Rectal smooth muscle tissue (tissue), 1 donor: ENCODE measurements around the gene MYOZ2.

Experiments
- H3K27ac ChIP-seq: one replicate; pipeline ENCODE4 v1.7.0; 2013; ENCODE audit warnings: low read depth, low read length, inconsistent platforms
- H3K27me3 ChIP-seq: one replicate; pipeline ENCODE4 v1.7.0; 2013; ENCODE audit warnings: low read length; ENCODE audit not compliant: control insufficient read depth, insufficient read depth
- H3K36me3 ChIP-seq: one replicate; pipeline ENCODE4 v1.7.0; 2013; ENCODE audit warnings: low read length; ENCODE audit not compliant: control insufficient read depth, insufficient read depth
- H3K4me1 ChIP-seq: one replicate; pipeline ENCODE4 v1.7.0; 2013; ENCODE audit warnings: low read length; ENCODE audit not compliant: control insufficient read depth, insufficient read depth
- H3K4me3 ChIP-seq: one replicate; pipeline ENCODE4 v1.7.0; 2013; ENCODE audit warnings: low read length
- H3K9ac ChIP-seq: one replicate; pipeline ENCODE4 v1.7.0; 2013; ENCODE audit warnings: low read length

Gene MYOZ2

DNA sequence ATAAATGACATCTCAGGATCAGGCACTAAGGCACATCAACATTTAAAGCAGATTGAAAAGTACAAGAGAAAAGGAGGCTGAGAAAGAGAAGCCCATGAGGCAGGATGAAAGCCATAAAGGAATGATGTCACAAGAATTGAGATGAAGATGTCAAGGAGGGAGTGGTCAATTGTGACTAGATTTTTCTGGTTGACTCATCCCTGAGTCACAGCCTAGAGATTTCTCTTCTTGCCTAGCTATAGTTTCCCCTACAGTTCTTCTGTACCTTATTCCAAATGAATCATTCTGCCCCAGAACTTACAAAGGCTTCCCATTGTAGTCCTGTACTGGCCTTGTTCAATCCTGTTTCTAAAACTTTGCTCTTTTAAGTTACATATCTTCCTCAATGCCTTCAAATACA, 73.4 kb downstream of the MYOZ2 start:
- Histone ChIP-seq H3K27ac (no peak overlapping the region), H3K36me3 (no peaks in the 10 kb centered on the region), H3K4me1 (peaks cover 3% of the 10 kb centered on the region), H3K27me3 (no peaks in the 10 kb centered on the region), H3K4me3 (no peak overlapping the region), H3K9ac (no peak overlapping the region)

DNA sequence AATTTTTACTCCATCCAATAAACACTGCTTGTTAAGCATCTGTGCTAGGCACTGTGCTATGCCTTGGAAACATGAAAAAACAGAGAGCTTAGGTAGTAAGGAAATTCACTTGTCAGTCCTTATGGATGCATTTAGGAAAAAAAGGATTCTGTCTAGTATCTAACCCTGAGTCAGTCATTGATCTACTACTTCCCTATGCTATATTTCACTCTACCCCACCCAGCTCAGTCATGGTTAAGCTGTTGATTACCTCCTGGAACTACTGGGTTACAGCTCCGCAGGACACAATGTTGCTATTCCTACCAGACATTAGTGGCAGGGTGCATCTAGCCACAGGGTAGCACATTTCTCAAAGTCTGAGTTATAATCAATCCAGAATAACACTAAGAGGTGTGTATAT, 74.0 kb downstream of the MYOZ2 start:
- no peaks in the 10 kb centered on the region for H3K27me3 ChIP-seq
- H3K9ac ChIP-seq = no peak overlapping the region
- H3K4me1 ChIP-seq = peaks cover 4% of the 10 kb centered on the region
- no peaks in the 10 kb centered on the region for H3K36me3 ChIP-seq
- no peak overlapping the region for H3K27ac ChIP-seq
- no peak overlapping the region for H3K4me3 ChIP-seq

GRCh38 chr4:119210775-119211174, 75.1 kb downstream of the MYOZ2 start:
- Histone ChIP-seq H3K4me3 (no peak overlapping the region), H3K27ac (no peak overlapping the region), H3K4me1 (peaks cover 4% of the 10 kb centered on the region), H3K9ac (no peak overlapping the region), H3K36me3 (no peaks in the 10 kb centered on the region), H3K27me3 (no peaks in the 10 kb centered on the region)

- peak overlapping the region; percentile 99 for H3K4me3 ChIP-seq
- H3K4me1 ChIP-seq = peaks cover 4% of the 10 kb centered on the region
- H3K36me3 ChIP-seq = no peaks in the 10 kb centered on the region
- peak overlapping the region; percentile 61 for H3K9ac ChIP-seq
- peak overlapping the region; percentile 94 for H3K27ac ChIP-seq
- H3K27me3 ChIP-seq = no peaks in the 10 kb centered on the region
These were observed 76.2 kb downstream of the MYOZ2 start for GRCh38 chr4:119211867-119212233.

GRCh38 chr4:119212234-119212963, 76.8 kb downstream of the MYOZ2 start, which contains the start of gene USP53:
TSS of gene USP53 (plus strand) at chr4:119212713. CDS start at chr4:119239760, 27,047 bp downstream.
- no peaks in the 10 kb centered on the region for H3K27me3 ChIP-seq
- H3K36me3 ChIP-seq = peaks cover 3% of the 10 kb centered on the region
- peak within 1 kb of the TSS; percentile 97 for H3K9ac ChIP-seq
- H3K27ac ChIP-seq = peak within 1 kb of the TSS; percentile 94
- H3K4me3 ChIP-seq = peak within 1 kb of the TSS; percentile 99
- H3K4me1 ChIP-seq = peaks cover 4% of the 10 kb centered on the region

DNA sequence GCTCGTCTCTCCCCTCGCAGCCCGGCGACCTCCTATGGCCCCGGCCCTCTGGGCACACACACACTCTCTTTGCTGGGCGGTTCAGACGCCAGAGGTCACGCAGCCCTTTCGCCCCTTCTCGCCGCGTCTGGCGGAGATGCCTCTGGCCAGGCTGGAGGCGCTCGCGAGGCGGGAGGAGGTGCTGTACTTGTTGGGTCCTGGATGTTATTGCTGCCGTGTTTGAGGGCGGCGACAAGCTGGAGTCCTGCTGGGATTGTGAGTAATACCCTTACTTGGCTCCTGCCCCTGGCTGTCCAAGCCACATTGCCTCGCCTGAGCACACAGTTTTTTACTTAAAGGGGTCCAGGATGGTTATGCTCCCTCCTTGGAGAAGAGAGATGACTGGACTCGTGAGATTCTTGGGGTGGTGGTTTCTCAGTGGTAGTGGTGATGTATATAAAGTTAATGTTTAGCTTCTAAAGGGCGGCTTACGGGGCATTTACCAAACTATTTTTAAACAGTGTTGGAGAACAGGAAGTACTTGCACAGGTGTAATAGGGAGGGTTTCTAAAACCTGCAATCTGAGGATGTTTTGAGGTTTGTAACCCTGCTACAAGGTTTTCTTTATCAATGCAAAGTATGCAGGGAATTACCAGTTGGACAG, 77.5 kb downstream of the MYOZ2 start:
- Histone ChIP-seq H3K36me3 (peaks cover 3% of the 10 kb centered on the region), H3K4me3 (peak overlapping the region; percentile 99), H3K27ac (peak overlapping the region; percentile 94), H3K27me3 (no peaks in the 10 kb centered on the region), H3K9ac (peak overlapping the region; percentile 97), H3K4me1 (peaks cover 4% of the 10 kb centered on the region)

DNA sequence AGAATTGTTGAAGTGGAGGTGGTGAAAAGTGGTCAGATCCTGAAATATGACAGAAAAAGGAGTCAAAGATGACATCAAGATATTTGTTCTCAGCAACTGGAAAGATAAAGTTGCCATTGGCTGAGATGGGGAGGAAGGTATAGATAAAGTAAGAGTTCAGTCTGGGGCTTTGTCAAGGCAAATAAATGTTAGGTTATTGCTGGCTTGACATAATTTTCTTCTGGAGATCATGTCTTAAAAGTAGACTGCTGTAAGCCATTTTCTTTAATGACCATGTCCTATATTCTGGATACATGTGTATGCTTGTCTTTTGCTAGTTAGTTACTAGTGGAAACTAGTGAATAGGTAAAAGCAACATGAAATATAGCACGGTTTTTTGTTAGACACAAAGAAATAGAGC, 82.5 kb downstream of the MYOZ2 start:
- no peak overlapping the region for H3K9ac ChIP-seq
- H3K27ac ChIP-seq = no peak overlapping the region
- no peak overlapping the region for H3K4me3 ChIP-seq
- peaks cover 2% of the 10 kb centered on the region for H3K4me1 ChIP-seq
- no peaks in the 10 kb centered on the region for H3K27me3 ChIP-seq
- H3K36me3 ChIP-seq = peaks cover 3% of the 10 kb centered on the region

GRCh38 chr4:119221412-119221811, 85.8 kb downstream of the MYOZ2 start:
- no peak overlapping the region for H3K9ac ChIP-seq
- H3K27ac ChIP-seq = no peak overlapping the region
- peaks cover 3% of the 10 kb centered on the region for H3K36me3 ChIP-seq
- no peaks in the 10 kb centered on the region for H3K27me3 ChIP-seq
- H3K4me3 ChIP-seq = no peak overlapping the region
- H3K4me1 ChIP-seq = no peaks in the 10 kb centered on the region

- no peak overlapping the region for H3K9ac ChIP-seq
- no peaks in the 10 kb centered on the region for H3K27me3 ChIP-seq
- H3K27ac ChIP-seq = no peak overlapping the region
- no peaks in the 10 kb centered on the region for H3K36me3 ChIP-seq
- no peak overlapping the region for H3K4me3 ChIP-seq
- H3K4me1 ChIP-seq = no peaks in the 10 kb centered on the region
These were observed 92.1 kb downstream of the MYOZ2 start for GRCh38 chr4:119227690-119228089.

DNA sequence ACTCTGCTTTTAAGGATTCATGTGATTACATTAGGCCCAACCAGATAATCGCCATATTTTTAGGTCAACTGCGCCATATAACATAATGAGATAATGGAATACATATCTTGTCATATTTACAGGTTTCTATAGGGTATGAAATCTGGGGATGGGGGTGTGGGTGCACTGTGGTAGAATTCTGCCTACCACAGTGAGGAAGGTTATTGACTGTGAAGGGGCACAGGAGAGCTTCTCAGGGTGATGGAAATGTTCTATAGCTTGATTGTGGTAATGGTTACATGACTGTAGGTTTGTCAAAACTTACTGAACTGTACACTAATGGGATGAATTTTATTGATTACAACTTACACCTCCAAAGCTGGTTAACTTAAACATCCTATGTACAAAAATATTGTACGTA, 92.8 kb downstream of the MYOZ2 start:
- no peak overlapping the region for H3K27ac ChIP-seq
- no peaks in the 10 kb centered on the region for H3K36me3 ChIP-seq
- no peak overlapping the region for H3K4me3 ChIP-seq
- H3K4me1 ChIP-seq = no peaks in the 10 kb centered on the region
- H3K9ac ChIP-seq = no peak overlapping the region
- H3K27me3 ChIP-seq = no peaks in the 10 kb centered on the region

DNA sequence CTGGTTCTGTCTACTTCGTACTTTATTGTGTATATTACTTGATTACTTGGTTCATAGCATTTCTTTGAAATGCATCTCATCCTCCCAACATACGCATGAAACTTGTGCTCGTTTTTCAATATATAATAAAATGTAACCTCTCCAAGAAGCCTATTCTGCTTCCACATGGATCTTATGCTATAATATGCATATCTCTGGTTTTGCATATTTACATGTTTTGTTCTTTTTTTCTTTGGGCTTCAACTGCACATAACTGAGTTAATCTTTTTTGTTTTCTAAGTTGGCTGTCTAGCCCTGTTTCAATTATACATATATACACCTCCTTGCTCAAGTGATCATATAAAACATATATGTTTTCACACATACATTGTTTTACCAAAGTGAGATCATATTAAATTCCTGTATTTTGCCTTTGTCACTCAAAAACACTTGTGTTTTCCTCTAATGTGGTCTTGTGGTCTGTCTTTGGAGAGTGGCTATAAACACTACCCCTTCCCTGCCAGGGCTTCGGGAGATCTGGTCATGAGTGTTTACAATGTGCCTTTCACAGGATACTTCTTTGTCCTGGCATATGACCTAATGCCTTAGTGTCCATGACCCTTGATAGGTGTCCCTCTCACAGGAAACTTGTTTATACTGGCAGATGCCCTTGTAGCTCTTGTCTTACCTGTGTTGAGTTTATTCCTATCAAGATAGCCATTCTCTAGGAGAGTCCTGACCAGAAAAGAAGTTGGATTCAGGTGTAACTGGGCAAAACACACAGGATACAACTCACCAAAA, 94.5 kb downstream of the MYOZ2 start:
- no peaks in the 10 kb centered on the region for H3K4me1 ChIP-seq
- no peak overlapping the region for H3K9ac ChIP-seq
- no peak overlapping the region for H3K27ac ChIP-seq
- H3K27me3 ChIP-seq = no peaks in the 10 kb centered on the region
- no peak overlapping the region for H3K4me3 ChIP-seq
- H3K36me3 ChIP-seq = no peaks in the 10 kb centered on the region

- Histone ChIP-seq H3K27me3 (no peaks in the 10 kb centered on the region), H3K4me3 (no peak overlapping the region), H3K27ac (no peak overlapping the region), H3K9ac (no peak overlapping the region), H3K36me3 (no peaks in the 10 kb centered on the region), H3K4me1 (no peaks in the 10 kb centered on the region)
These were observed 95.9 kb downstream of the MYOZ2 start for GRCh38 chr4:119231491-119231890.
